GM19438 (cell line): Measurements from ENCODE around the gene DDOST.

Source experiments
- ATAC-seq: cut with Tn5 transposase; IDR thresholded peaks from one replicate; pipeline ENCODE4 v1.9.1; 2021; ENCODE audit warnings: low read depth; ENCODE audit not compliant: unreplicated experiment

DDOST gene

DNA sequence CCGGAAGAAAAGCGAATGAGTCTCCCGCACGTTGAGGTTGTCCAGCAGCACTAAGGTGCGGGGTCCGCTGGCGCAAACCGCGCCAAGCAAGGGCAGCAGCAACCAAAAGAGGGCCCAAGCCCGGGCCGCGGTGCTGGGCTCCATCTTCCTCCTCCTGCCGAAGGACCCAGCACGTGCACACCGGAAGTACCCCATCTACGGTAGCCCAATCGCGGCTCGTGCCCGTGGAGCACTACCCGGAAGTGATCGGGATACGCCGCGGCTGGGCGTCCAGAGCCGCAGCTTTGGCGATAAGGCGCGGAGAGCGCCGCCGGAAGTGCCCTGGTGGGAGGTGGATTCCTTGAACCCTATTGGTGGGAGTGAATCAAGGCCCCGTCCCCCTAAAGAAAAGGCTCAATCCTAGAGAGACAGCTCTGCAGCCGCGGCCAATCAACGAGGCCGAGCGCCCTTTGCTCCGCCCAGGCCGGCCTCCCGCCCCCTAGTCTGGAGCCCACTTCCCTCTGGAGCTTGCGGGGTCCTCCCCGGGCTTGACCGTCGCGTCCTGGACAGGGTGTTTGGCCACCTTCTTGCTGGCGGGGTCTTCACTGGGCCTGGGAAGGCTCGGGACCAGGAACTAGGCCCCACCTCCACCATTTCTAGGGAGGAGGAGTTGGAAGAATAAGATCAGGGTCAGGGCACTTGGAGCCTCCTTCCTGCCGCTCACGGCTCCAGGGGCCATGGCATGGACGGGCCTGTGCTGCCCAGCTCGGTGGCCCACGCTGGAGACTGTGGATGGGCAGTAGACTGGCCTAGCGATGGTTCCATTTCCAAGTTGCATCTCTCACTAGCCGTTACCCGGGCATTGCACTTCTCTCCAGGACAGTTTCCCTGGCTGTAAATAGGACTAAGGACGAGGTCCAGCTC is at the start of gene DDOST:
Gene DDOST, minus strand, starts transcription at position 163 of the 903 bp plus-strand sequence. Its CDS starts 19 bp downstream, at position 144.
- ATAC-seq: peak; percentile 97

- no peak for ATAC-seq
These were observed 49.5 kb upstream of the DDOST start for GRCh38 chr1:20710469-20711284.

GRCh38 chr1:20709868-20710267 is 48.7 kb upstream of the DDOST start:
- no peak for ATAC-seq

DNA sequence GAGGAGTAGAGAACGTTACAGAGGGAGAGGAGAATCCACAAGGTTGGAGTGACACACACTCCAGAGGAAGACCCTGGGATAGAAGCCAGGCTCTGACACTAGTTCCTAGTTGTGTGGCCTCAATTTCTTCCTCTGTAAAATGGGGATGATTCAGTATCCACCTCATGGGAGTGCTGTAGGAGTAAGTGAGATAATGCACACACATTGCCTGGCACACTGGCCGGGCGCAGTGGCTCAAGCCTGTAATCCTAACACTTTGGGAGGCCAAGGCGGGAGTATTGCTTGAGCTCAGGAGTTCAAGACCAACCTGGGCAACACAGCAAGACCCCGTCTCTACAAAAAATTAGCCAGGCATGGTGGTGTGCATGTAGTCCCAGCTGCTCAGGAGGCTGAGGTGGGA is 47.7 kb upstream of the DDOST start:
- no peak for ATAC-seq

- no peak for ATAC-seq
These were observed 46.9 kb upstream of the DDOST start for GRCh38 chr1:20708057-20708456.

GRCh38 chr1:20706841-20707240 is 45.7 kb upstream of the DDOST start:
- no peak for ATAC-seq

GRCh38 chr1:20705203-20705755 is 44.1 kb upstream of the DDOST start:
- ATAC-seq: no peak

- no peak for ATAC-seq
These were observed 43.4 kb upstream of the DDOST start for GRCh38 chr1:20704390-20705202.

GRCh38 chr1:20703124-20703756 is 42.1 kb upstream of the DDOST start:
- no peak for ATAC-seq

DNA sequence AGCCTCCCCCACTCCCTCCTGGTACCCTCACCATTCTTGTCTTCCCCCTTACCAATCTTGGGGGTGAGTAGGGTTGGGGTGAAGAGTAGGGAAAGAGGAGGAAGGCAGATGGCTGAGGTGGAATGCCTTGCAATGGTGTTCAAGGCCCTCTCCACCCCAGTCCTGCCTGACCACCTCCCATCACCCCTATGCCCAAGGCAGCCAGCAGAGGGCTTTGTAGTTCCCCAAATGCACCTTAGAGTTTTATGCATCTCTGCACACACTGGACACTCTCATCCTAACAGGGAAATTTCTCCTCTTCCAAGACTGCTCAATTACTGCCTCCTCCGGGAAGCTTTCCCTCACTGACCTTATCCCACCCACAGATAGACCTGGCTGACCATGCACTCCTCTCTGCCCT is 41.2 kb upstream of the DDOST start:
- ATAC-seq: no peak

GRCh38 chr1:20701847-20702246 is 40.7 kb upstream of the DDOST start:
- ATAC-seq: no peak

DNA sequence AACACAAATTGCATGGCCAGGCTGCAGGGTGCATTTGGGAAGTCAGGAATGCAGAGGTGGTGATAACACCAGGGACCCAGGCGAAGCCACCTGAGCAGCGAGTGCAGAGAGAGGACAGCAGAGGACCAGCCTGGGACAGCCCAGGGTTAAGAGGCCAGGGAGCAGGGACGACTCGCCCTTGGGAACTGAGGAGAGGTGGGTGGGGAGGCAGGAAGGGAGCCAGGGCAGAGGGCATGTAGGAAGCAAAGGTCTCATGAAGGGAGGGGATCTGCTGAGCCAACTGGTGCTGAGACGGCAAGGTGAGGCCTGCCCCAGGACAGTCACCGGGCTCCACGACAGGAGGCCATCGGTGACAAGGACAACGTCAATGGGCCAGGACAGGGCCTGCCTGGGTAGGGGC is 40.3 kb upstream of the DDOST start:
- no peak for ATAC-seq

- no peak for ATAC-seq
These were observed 39.6 kb upstream of the DDOST start for GRCh38 chr1:20700636-20701215.

GRCh38 chr1:20699558-20699957 is 38.4 kb upstream of the DDOST start:
- ATAC-seq: no peak

DNA sequence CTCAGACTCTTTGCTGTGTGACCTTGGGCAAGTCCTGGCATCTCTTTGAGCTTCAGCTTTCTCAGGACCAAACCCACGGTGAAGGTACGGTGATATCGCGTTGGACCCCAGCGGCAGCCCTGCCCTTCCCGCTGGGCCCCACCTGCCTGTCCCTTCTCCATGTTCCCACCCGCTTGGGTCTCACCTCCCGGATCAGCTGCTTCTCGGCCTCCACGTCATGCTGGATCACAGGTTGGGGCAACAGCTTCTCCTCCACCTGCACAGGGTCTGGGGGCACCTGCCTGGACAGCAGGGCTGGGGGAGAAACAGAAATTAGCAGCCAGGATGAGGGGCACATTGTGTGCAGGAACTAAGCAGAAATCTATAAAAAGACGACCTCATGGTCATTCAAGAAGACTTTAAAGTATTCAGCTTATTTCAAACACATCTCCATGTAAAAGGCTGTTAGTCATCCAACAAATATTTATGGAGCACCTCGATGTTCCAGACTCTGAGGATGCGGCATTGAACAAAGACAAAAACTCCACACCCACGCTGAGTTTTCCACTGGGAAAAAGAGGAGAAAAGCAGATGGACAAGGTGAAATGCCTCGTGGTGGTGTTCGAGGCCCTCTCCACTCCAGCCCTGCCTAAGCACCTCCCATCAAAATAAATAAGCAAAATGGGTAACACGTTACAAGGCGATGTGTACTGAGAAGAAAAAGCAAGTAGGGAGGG is 37.2 kb upstream of the DDOST start:
- no peak for ATAC-seq

GRCh38 chr1:20697563-20697962 is 36.4 kb upstream of the DDOST start:
- no peak for ATAC-seq

DNA sequence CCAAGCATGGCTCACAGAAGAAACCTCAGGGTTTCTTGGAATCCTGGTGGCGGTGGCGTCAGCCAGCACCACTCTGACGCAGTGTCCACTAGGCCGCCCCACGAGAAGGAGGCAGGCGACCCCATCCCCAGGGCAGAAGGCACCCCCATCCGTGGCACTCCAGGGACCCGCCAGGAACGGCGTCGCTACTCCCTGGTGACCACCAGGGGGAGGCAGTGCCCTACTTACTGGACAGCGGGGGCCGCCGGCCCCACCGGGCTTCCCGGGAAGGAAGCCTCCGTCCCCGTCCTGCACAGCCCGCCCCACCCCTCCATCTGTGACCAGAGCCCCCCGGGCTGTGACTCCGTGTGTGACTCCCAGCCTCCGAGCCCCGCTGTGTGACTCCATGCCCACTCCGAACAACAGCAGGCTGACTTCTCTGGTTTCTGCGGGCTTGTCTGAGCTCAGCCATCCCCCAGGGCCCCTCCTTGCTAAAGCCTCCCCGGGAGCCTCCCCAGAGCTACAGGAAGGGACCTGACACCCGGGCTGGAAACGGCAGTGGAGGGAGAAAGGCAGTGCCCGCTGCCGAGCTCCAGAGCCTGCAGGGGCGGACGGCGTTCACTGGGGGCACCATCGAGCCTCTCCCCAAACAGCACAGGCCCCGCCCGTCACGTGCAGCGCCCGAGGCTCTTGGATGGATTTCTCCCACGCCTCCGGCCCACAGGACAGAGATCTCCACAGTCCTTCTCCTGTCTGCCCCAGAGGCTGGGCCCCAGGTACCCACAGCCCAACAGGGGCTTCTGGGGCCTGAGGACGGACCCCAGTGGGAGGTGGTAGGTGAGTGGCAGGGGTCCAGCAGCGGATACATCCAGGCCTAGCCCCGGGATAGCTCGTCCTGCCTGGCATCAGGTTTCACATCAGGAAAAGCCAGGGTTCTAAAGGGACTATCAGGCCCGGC is 35.5 kb upstream of the DDOST start:
- no peak for ATAC-seq

DNA sequence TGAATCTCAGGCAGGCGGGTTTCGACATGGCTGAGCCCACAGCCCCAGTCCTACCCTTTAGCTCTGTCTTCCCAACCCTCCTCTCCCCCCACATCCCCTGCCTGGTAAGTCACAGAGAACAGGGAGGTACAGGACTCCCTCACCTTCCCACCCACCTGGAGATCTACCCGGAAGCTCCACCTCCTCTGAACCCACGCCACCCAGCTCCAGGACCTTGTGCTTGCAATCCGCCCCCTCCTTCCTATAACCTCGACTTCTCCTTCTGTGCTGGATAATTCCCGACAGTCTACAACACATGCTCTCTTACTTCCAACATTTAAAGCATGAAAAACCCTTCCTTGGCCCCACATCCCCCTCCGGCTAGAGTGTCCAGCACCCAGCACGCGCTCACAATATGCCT is 34.3 kb upstream of the DDOST start:
- no peak for ATAC-seq
